Measurements from ENCODE around the gene LCE1C. TPM values are rescaled to one million over a fixed set of nuclear protein-coding genes. Genes with fewer than 3 reads are reported as not detected.

Gene LCE1C
- total RNA-seq, 1 donor from 2014 or later: not detected

DNA sequence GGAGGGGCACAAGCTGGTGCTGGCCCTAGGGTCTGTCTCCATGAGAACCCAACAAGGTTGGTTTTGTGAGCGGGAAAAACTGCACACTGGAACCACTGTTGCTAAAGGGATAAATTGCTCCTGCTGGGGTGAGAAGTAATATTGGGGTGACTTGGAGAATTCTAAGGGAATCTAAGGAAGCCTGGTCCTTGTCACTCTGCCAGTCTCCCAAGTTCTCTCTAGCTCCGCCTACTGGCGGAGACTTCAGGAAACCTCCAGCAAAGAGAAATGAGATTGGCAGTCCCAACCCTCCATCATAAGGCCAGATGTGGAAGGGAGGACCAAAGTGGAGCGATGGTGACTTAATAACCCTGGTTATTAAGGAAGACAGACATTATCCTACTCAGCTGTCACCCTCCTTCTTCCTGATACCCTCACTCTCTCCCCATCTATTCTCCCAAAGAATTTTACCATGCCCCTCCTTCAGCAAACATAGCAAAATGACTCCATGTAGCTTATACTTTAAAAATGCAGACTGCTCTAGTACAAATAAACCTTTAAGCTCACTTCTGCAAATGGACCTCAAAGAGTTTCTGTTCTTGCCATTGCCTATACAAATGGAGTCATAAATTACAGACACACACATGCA, 28.8 kb downstream of the LCE1C start:
- Histone ChIP-seq H3K4me2 (ENCODE audit: low read length) (no peak overlapping the region), H3K9me3 (ENCODE audit: insufficient read depth, low read depth, low read length) (no peaks in the 10 kb centered on the region), H3K9ac (ENCODE audit: low read length) (no peak overlapping the region), H3K27me3 (ENCODE audit: insufficient read depth, low read length) (no peaks in the 10 kb centered on the region), H3K79me2 (ENCODE audit: insufficient read depth, low read length) (no peaks in the 10 kb centered on the region), H3K4me3 (ENCODE audit: insufficient read depth, low read depth, low read length) (no peak overlapping the region), H3K4me1 (ENCODE audit: insufficient read depth, low read length) (no peaks in the 10 kb centered on the region), H4K20me1 (ENCODE audit: insufficient read depth, low read length) (no peaks in the 10 kb centered on the region), H2AFZ (ENCODE audit: low read depth, low read length) (no peak overlapping the region), H3K36me3 (ENCODE audit: insufficient read depth, low read length) (no peaks in the 10 kb centered on the region), H3K27ac (ENCODE audit: low read depth, low read length) (no peak overlapping the region)
- no peak for FAIRE-seq
- no peak for TF ChIP-seq EZH2 (IDR thresholded peaks at IDR 0.05; ENCODE audit: insufficient read depth, low read length)
- TF ChIP-seq, protein P1, sequence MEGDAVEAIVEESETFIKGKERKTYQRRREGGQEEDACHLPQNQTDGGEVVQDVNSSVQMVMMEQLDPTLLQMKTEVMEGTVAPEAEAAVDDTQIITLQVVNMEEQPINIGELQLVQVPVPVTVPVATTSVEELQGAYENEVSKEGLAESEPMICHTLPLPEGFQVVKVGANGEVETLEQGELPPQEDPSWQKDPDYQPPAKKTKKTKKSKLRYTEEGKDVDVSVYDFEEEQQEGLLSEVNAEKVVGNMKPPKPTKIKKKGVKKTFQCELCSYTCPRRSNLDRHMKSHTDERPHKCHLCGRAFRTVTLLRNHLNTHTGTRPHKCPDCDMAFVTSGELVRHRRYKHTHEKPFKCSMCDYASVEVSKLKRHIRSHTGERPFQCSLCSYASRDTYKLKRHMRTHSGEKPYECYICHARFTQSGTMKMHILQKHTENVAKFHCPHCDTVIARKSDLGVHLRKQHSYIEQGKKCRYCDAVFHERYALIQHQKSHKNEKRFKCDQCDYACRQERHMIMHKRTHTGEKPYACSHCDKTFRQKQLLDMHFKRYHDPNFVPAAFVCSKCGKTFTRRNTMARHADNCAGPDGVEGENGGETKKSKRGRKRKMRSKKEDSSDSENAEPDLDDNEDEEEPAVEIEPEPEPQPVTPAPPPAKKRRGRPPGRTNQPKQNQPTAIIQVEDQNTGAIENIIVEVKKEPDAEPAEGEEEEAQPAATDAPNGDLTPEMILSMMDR (IDR thresholded peaks at IDR 0.05; ENCODE audit: insufficient read depth, low read depth, low read length): no peak
- no peak overlapping the region for H3K27ac Mint-ChIP-seq (ENCODE audit: unreplicated experiment)
- H3K9me3 Mint-ChIP-seq (ENCODE audit: unreplicated experiment): peaks cover 3% of the 10 kb centered on the region
- no peaks in the 10 kb centered on the region for H3K36me3 Mint-ChIP-seq (ENCODE audit: low read depth, unreplicated experiment)
- DNase-seq (ENCODE audit: low read depth): no peak
- H3K4me3 Mint-ChIP-seq (ENCODE audit: unreplicated experiment): no peak overlapping the region
- H3K4me1 Mint-ChIP-seq (ENCODE audit: low read depth, unreplicated experiment): no peaks in the 10 kb centered on the region
- peaks cover 4% of the 10 kb centered on the region for H3K27me3 Mint-ChIP-seq (ENCODE audit: low read depth, unreplicated experiment)

DNA sequence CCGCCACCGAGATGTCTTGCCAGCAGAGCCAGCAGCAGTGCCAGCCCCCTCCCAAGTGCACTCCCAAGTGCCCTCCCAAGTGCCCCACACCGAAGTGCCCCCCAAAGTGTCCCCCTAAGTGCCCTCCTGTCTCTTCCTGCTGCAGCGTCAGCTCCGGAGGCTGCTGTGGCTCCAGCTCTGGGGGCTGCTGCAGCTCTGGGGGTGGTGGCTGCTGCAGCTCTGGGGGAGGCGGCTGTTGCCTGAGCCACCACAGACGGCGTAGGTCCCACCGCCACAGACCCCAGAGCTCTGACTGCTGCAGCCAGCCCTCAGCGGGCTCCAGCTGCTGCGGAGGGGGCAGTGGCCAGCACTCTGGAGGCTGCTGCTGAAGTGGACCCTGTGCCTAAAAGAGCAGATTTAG, 30.1 kb downstream of the LCE1C start:
- H3K36me3 ChIP-seq (ENCODE audit: insufficient read depth, low read length): no peaks in the 10 kb centered on the region
- H3K4me1 ChIP-seq (ENCODE audit: insufficient read depth, low read length): no peaks in the 10 kb centered on the region
- TF ChIP-seq EZH2 (IDR thresholded peaks at IDR 0.05; ENCODE audit: insufficient read depth, low read length): no peak
- TF ChIP-seq, protein P1 (IDR thresholded peaks at IDR 0.05; ENCODE audit: insufficient read depth, low read depth, low read length): no peak
- FAIRE-seq: no peak
- DNase-seq (ENCODE audit: low read depth): no peak
- H3K27me3 ChIP-seq (ENCODE audit: insufficient read depth, low read length): no peaks in the 10 kb centered on the region
- H3K9ac ChIP-seq (ENCODE audit: low read length): no peak overlapping the region
- H4K20me1 ChIP-seq (ENCODE audit: insufficient read depth, low read length): no peaks in the 10 kb centered on the region
- no peak overlapping the region for H3K27ac ChIP-seq (ENCODE audit: low read depth, low read length)
- Mint-ChIP-seq H3K27ac (ENCODE audit: unreplicated experiment) (no peak overlapping the region), H3K9me3 (ENCODE audit: unreplicated experiment) (peaks cover 3% of the 10 kb centered on the region), H3K4me3 (ENCODE audit: unreplicated experiment) (no peak overlapping the region), H3K4me1 (ENCODE audit: low read depth, unreplicated experiment) (no peaks in the 10 kb centered on the region), H3K36me3 (ENCODE audit: low read depth, unreplicated experiment) (no peaks in the 10 kb centered on the region), H3K27me3 (ENCODE audit: low read depth, unreplicated experiment) (peaks cover 4% of the 10 kb centered on the region)
- no peaks in the 10 kb centered on the region for H3K79me2 ChIP-seq (ENCODE audit: insufficient read depth, low read length)
- H2AFZ ChIP-seq (ENCODE audit: low read depth, low read length): no peak overlapping the region
- H3K4me2 ChIP-seq (ENCODE audit: low read length): no peak overlapping the region
- H3K9me3 ChIP-seq (ENCODE audit: insufficient read depth, low read depth, low read length): no peaks in the 10 kb centered on the region
- no peak overlapping the region for H3K4me3 ChIP-seq (ENCODE audit: insufficient read depth, low read depth, low read length)

- Histone ChIP-seq H3K4me1 (ENCODE audit: insufficient read depth, low read length) (no peaks in the 10 kb centered on the region), H2AFZ (ENCODE audit: low read depth, low read length) (no peak within 1 kb of the TSS), H3K9me3 (ENCODE audit: insufficient read depth, low read depth, low read length) (no peaks in the 10 kb centered on the region), H3K9ac (ENCODE audit: low read length) (no peak within 1 kb of the TSS), H3K27ac (ENCODE audit: low read depth, low read length) (no peak within 1 kb of the TSS), H4K20me1 (ENCODE audit: insufficient read depth, low read length) (no peaks in the 10 kb centered on the region), H3K4me2 (ENCODE audit: low read length) (no peak within 1 kb of the TSS), H3K79me2 (ENCODE audit: insufficient read depth, low read length) (no peaks in the 10 kb centered on the region), H3K36me3 (ENCODE audit: insufficient read depth, low read length) (no peaks in the 10 kb centered on the region), H3K27me3 (ENCODE audit: insufficient read depth, low read length) (no peaks in the 10 kb centered on the region), H3K4me3 (ENCODE audit: insufficient read depth, low read depth, low read length) (no peak within 1 kb of the TSS)
- Mint-ChIP-seq H3K4me1 (ENCODE audit: low read depth, unreplicated experiment) (no peaks in the 10 kb centered on the region), H3K4me3 (ENCODE audit: unreplicated experiment) (no peak within 1 kb of the TSS), H3K9me3 (ENCODE audit: unreplicated experiment) (peaks cover 3% of the 10 kb centered on the region), H3K27ac (ENCODE audit: unreplicated experiment) (no peak within 1 kb of the TSS), H3K36me3 (ENCODE audit: low read depth, unreplicated experiment) (no peaks in the 10 kb centered on the region), H3K27me3 (ENCODE audit: low read depth, unreplicated experiment) (peaks cover 4% of the 10 kb centered on the region)
- TF ChIP-seq EZH2 (IDR thresholded peaks at IDR 0.05; ENCODE audit: insufficient read depth, low read length): no peak
- TF ChIP-seq, protein P1 (IDR thresholded peaks at IDR 0.05; ENCODE audit: insufficient read depth, low read depth, low read length): no peak
- FAIRE-seq (no peak), DNase-seq (ENCODE audit: low read depth) (no peak)
Measured at GRCh38 chr1:152774875-152775274, 31.6 kb downstream of the LCE1C start, which contains the start of gene LCE1F. TSS of gene LCE1F (plus strand) at chr1:152775140. CDS start at chr1:152776372, 1,232 bp downstream.

Data from astrocyte (in vitro differentiated cells and primary cell).